HepG2 (cell line): Measurements from ENCODE around the gene PSMD2. TPM values are rescaled to one million over a fixed set of nuclear protein-coding genes. Genes with fewer than 3 reads are reported as not detected.

Experiments
- GATA4 ChIP-seq: sonication (generic); IDR thresholded peaks from 2 replicates; pipeline ENCODE4 v1.6.1; 2016; ENCODE audit warnings: antibody characterized with exemption, low read depth, borderline replicate concordance
- GMEB2 ChIP-seq: IDR thresholded peaks from 2 replicates; pipeline ENCODE4 v1.6.1; 2016; ENCODE audit warnings: missing biosample characterization, missing genetic modification reagents, low read depth
- HMGXB3 ChIP-seq: sonication (generic); formaldehyde crosslinking; IDR thresholded peaks from 2 replicates; pipeline ENCODE4 v1.4.0; 2020; ENCODE audit warnings: missing genetic modification reagents, borderline replicate concordance
- JUND ChIP-seq: sonication (generic); formaldehyde crosslinking; IDR thresholded peaks from 2 replicates; pipeline ENCODE4 v1.8.0; 2022; ENCODE audit warnings: mild to moderate bottlenecking, missing genetic modification reagents
- KLF16 ChIP-seq, 2 experiments: sonication (generic) in 1 of 2; formaldehyde crosslinking in 1 of 2; IDR thresholded peaks; 2 replicates each; pipeline versions ENCODE4 v1.6.1 to v1.8.0; 2016 to 2023; ENCODE audit warnings: missing genetic modification reagents in 2 of 2, missing compliant biosample characterization in 1 of 2
- MEIS2 ChIP-seq: sonication (generic); formaldehyde crosslinking; IDR thresholded peaks from 2 replicates; pipeline ENCODE4 v1.9.0; 2021; ENCODE audit warnings: mild to moderate bottlenecking, missing genetic modification reagents
- MXI1 ChIP-seq: IDR thresholded peaks from 3 replicates; pipeline ENCODE4 v1.6.1; 2012; ENCODE audit warnings: low read depth, low read length, inconsistent platforms, borderline replicate concordance
- SOX13 ChIP-seq, 3 experiments: fragments of 450-650 bp in 1 of 3; sonication (generic) in 1 of 3; formaldehyde crosslinking in 1 of 3; IDR thresholded peaks in 2 of 3; conservative IDR thresholded peaks in 1 of 3; 2 replicates each; pipeline versions ENCODE4 v1.5.0 to v1.6.1; 2016 to 2020; ENCODE audit warnings: antibody characterized with exemption in 1 of 3, mild to moderate bottlenecking in 1 of 3, missing compliant biosample characterization in 1 of 3, missing genetic modification reagents in 1 of 3, moderate library complexity in 1 of 3
- ZNF713 ChIP-seq: sonication (generic); formaldehyde crosslinking; IDR thresholded peaks from 2 replicates; pipeline ENCODE4 v1.4.0; 2020; ENCODE audit warnings: mild to moderate bottlenecking, missing genetic modification reagents
- ZNF775 ChIP-seq: sonication (generic); formaldehyde crosslinking; IDR thresholded peaks from 2 replicates; pipeline ENCODE4 v1.4.0; 2020; ENCODE audit warnings: missing genetic modification reagents, mild to moderate bottlenecking, moderate library complexity, borderline replicate concordance
- ZNF788 ChIP-seq: sonication (generic); formaldehyde crosslinking; IDR thresholded peaks from 2 replicates; pipeline ENCODE4 v1.5.0; 2020; ENCODE audit warnings: mild to moderate bottlenecking, missing genetic modification reagents, borderline replicate concordance
- ZSCAN22 ChIP-seq: sonication (generic); formaldehyde crosslinking; IDR thresholded peaks from 2 replicates; pipeline ENCODE4 v1.4.0; 2020; ENCODE audit warnings: mild to moderate bottlenecking, missing genetic modification reagents
- polyA plus RNA-seq, 8 experiments: library from polyadenylated mRNA; depleted of rRNA in 3 of 8; stranded (reverse) in 7 of 8; unstranded in 1 of 8; fragments of >200 nt; fragmentation: Illumina TruSeq in 4 of 8; extraction: Trizol in 4 of 8; gene quantifications; 2 replicates each; pipeline versions ENCODE4 v1.2.1 to v1.2.3, GENCODE V29; 2011 to 2016; ENCODE audit warnings: low read depth in 4 of 8, missing spikeins in 1 of 8, mixed read lengths in 1 of 8; ENCODE audit not compliant: insufficient read depth in 1 of 8
- total RNA-seq, 5 experiments: library from RNA; depleted of rRNA; stranded (reverse); fragments of >200 nt; fragmentation: Illumina TruSeq; extraction: Trizol; gene quantifications; 2 replicates each; pipeline ENCODE4 v1.2.3, GENCODE V29; 2016; ENCODE audit warnings: low read depth in 1 of 5
- TF ChIP-seq, protein P1 (sequence below): IDR thresholded peaks from 2 replicates; pipeline ENCODE4 v1.6.1; 2016
- TF ChIP-seq, protein P2 (sequence below): sonication (generic); formaldehyde crosslinking; conservative IDR thresholded peaks from 2 replicates; pipeline ENCODE4 v1.4.0; 2020; ENCODE audit warnings: missing genetic modification reagents
- TF ChIP-seq, protein P3 (sequence below): sonication (generic); formaldehyde crosslinking; IDR thresholded peaks from 2 replicates; pipeline ENCODE4 v1.9.0; 2022; ENCODE audit warnings: low read depth, missing genetic modification reagents

The PSMD2 gene
- total and polyA plus RNA-seq, 2 of the 13 experiments (the other 11 are each of a cell fraction or from before 2014, with no cell fraction given): 125 to 200 TPM

DNA sequence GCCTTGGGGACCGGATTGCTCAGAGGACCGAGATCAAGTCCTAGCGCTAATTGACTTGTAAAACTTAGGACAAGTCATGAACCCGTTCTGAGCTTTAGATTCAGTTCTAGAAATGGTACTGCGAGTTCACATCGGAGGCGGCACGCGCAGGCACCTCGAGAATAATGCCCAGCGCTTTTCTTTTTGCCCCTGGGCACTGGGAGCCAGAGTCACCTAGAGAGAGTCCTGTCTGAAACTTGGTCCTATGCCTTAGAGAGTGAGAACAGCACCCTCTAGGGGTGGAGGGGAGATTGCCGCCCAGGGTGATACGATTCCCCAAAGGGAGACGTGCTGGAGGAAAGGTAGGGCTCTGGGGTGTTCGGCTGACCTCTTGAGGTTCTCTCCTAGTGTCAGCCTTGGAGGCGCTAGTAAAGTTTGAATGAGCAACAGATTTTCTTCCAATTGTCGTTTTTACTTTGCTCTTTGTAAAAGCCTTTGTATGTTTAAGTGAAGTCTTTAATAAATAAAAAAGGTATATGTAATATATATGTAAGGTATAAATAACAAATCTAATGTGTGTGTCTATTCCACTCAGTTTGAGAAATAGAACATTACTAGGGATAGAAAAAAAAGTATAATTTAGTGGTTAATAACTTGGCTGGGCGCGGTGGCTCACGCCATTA, 48.7 kb upstream of the PSMD2 start (continued):
- TF ChIP-seq GMEB2 (CRISPR knock-in tag) (no peak; the same call in 1 of the 2 replicates), MXI1 (no peak; the same call in 2 of the 3 replicates), GATA4 (no peak), ZNF713 (CRISPR knock-in tag) (no peak), ZSCAN22 (CRISPR knock-in tag) (no peak), ZNF775 (CRISPR knock-in tag) (no peak), JUND (CRISPR knock-in tag) (no peak), KLF16 (CRISPR knock-in tag; IDR thresholded peaks at IDR 0.05) (0 out of 4 replicates have a peak, but pooled peaks of 1 of the 2 experiments have one; percentile 2), SOX13 (IDR thresholded peaks at IDR 0.05) (no peak), SOX13 (CRISPR knock-in tag; conservative IDR thresholded peaks at IDR 0.05 in 1 of 2, IDR thresholded peaks at IDR 0.05 in 1 of 2) (no peak), MEIS2 (no peak), ZNF788 (peak; percentile 60; the same call in 1 of the 2 replicates), HMGXB3 (CRISPR knock-in tag) (no peak)
- TF ChIP-seq, protein P1, sequence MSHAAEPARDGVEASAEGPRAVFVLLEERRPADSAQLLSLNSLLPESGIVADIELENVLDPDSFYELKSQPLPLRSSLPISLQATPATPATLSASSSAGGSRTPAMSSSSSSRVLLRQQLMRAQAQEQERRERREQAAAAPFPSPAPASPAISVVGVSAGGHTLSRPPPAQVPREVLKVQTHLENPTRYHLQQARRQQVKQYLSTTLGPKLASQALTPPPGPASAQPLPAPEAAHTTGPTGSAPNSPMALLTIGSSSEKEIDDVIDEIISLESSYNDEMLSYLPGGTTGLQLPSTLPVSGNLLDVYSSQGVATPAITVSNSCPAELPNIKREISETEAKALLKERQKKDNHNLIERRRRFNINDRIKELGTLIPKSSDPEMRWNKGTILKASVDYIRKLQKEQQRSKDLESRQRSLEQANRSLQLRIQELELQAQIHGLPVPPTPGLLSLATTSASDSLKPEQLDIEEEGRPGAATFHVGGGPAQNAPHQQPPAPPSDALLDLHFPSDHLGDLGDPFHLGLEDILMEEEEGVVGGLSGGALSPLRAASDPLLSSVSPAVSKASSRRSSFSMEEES: no peak
- TF ChIP-seq, protein P2, sequence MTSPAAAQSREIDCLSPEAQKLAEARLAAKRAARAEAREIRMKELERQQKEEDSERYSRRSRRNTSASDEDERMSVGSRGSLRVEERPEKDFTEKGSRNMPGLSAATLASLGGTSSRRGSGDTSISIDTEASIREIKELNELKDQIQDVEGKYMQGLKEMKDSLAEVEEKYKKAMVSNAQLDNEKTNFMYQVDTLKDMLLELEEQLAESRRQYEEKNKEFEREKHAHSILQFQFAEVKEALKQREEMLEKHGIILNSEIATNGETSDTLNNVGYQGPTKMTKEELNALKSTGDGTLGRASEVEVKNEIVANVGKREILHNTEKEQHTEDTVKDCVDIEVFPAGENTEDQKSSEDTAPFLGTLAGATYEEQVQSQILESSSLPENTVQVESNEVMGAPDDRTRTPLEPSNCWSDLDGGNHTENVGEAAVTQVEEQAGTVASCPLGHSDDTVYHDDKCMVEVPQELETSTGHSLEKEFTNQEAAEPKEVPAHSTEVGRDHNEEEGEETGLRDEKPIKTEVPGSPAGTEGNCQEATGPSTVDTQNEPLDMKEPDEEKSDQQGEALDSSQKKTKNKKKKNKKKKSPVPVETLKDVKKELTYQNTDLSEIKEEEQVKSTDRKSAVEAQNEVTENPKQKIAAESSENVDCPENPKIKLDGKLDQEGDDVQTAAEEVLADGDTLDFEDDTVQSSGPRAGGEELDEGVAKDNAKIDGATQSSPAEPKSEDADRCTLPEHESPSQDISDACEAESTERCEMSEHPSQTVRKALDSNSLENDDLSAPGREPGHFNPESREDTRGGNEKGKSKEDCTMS (CRISPR knock-in tag): no peak
- TF ChIP-seq, protein P3, sequence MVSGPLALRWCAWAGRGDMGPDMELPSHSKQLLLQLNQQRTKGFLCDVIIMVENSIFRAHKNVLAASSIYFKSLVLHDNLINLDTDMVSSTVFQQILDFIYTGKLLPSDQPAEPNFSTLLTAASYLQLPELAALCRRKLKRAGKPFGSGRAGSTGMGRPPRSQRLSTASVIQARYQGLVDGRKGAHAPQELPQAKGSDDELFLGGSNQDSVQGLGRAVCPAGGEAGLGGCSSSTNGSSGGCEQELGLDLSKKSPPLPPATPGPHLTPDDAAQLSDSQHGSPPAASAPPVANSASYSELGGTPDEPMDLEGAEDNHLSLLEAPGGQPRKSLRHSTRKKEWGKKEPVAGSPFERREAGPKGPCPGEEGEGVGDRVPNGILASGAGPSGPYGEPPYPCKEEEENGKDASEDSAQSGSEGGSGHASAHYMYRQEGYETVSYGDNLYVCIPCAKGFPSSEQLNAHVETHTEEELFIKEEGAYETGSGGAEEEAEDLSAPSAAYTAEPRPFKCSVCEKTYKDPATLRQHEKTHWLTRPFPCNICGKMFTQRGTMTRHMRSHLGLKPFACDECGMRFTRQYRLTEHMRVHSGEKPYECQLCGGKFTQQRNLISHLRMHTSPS (CRISPR knock-in tag): no peak
